NCI-H128 (cell line): Measurements from ENCODE around the gene DPP9.
"Not testable (repeated sequence)": the region's sequence is repeated elsewhere in the genome, so short reads cannot be mapped to it uniquely, and the experiment has no call there.

Source experiments
- DNase-seq: peaks from one replicate; lab custom pipeline; 2025; ENCODE audit not compliant: unreplicated experiment; lab: John Stamatoyannopoulos, UW

Gene DPP9

DNA sequence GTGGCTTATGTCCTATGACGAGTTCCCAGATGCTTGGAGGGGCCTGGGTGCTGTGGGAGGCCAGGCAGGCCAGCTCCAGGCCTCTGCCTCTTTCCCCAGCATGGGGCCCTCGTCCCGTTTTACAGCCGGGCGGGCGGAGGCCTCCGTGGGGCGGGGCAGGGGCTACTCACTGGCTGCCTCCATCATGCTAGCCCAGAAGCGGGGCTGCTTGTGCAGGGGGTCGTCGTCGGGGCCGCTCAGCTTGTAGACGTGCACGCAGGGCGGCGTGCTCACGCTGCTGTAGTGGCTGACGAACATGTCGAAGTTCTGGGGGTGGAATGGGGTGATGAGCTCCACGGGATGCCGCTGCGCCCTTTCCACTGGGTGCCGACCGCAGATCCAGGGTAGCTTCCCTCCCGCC, 35.1 kb downstream of the DPP9 start:
- no peak for DNase-seq

DNA sequence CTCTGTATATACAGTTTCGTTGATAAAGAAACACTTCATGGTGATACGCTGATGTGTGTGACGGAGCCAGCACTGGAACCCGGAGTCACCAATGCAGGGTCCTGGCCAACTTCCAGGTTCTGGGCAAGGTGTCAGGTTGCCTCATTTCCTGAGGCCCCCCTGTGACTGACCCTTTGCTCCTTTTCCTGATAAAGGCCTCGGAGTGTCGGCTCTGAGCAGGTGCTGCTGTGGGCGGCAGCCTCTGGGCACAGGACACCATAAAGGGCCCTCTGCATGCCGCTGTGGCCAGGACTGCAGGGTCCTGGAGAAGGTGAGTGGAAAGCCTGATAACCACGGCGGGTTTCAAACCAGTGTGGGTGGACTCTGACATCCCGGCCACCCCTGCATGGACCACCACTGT, 36.2 kb downstream of the DPP9 start:
- DNase-seq: no peak

DNA sequence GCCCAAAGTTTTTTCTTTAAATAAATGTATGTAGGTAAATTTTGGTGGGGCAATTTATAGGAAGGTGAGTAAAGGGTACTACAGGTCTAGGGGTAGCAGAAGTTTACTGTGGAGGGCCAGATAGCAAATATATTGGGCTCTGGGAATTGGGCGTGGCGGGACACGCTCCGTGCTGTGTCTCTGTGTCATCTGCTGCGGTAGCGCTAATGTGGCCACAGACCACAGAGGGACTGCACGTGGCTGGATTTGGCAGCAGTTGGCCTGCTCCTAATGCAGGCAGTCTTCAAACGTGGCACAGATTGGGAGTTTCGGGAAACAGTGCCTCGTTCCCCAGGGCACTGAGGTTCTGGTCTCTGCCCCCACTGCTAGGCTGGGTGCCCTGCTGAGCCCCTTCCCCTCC, 36.9 kb downstream of the DPP9 start:
- no peak for DNase-seq

DNA sequence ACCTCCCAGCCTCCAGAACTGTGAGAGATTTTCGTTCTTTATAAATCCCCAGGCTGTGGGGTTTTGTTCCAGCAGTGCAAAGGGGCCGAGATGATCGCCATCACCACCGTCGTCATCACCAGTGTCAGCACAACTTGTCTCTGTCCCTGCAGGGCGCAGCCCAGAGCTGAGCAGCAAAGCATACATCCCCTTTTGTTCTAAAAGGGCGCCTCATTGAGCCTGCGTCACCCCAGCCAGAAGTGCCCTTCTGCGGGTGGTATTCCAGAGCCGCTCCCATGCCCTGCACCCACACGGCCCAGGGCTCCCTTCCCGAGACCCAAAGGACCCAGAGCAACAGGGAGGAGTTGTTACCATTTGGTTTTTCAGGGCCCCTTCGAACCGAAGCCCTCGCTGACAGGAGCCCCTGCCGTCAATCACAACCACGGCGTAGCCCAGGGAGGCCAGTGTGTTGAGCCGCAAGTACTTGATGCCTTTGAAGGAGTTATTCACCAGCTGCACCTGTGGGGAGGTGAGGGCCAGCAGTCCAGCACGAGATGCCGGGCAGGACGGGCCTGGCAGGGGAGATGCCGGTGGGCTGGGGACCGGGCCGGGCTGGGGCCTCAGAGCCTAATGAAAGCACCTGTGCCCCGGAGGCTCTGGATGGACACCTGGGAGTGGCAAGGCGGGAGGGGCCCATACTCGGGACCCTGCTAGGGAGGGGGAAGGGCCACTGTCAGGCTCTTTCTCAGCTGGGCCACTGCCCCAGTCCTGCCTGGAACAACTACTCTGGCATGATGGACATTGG, 39.1 kb downstream of the DPP9 start:
- DNase-seq: no peak

DNA sequence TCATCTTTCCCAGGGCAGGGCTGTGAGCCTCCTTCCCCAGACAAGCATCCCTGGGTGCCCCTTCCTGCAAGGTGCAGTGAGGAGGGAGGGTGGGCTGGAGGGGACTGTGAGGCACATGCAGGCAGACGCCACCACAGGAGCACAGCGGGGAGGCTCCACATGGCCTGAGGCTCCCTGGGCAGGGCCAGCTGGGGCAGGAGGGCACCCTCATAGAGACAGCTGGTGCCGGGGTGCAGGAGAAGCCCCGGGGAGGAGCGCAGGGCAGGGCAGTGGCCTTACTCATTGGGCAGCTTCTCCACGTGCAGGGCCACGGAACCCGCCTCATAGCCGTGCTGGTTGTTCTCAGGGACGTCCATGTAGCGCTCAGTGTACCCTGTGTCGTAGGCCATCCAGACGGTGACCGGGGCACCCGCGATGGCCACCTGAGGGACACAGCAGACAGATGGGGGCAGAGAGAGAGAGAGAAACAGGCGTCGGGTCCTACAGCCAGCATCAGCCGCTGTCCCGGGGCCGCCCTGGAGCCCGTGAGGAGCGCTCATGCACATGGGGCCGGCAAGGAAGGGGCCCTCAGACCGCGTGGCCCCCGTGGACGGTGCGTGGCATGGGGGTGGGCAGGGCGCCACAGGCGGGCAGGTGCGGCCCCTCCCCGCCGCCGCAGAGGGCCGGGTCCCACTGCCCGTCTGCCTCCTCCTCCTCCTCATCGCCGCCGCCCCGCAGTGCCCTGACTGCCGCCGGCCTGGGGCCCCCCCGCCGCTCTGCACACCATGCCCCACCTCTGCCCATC, 41.0 kb downstream of the DPP9 start:
- DNase-seq: no peak

DNA sequence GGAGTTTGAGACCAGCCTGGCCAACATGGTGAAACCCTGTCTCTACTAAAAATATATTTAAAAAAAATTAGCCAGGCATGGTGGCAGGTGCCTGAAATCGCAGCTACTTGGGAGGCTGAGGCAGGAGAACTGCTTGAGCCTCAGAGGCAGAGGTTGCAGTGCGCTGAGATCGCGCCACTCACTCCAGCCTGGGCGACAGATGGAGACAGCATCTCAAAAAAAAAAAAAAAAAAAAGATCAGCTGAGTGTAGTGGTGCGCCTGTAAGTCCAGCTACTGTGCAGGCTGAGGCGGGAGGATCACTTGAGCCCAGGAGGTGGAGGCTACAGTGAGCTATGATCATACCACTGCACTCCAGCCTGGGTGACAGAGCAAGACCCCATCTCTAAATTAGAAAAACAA, 43.6 kb downstream of the DPP9 start:
- not testable (repeated sequence) for DNase-seq

DNA sequence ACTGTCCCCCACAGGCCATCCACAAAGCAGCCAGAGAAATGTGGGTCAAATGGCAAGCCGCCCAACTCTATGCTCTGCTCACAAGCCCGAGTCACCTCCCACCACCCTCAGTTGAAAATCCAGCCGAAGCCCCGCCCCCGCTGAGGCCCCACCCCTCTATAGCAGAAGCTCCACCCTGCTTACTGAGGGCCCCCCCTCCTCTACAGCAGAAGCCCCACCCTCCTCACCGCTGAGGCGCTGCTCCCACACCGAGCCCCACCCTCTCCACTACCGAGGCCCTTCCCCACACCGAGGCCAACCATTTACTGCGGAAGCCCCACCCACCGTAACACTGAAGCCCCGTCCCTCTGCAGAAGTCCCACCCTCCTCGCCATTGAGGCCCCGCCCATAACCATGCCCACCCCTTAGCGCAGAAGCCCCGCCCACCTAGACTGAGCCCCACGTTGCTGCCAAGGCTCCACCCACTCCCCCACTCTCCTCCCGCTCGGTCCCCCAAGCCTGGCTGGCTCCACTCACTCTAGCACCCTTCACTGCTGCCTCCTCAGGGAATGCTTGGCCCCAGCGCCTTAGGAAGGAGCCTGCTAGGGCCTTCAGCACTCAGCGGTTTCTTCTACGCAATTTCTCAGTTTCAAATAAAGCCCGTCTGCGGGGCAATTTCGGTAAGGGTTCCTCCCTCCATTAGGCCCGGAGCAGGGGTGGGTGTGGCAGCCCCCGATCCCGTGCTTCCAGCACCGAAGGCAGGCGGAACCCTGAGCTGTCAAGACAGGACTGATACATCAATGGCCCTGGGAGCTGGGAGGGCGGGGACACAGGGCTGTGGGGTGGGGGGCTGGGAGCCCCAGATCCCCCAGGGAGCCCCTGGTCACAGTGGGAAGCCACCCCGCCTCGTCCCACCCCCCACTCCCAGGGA, 44.5 kb downstream of the DPP9 start:
- DNase-seq: no peak

DNA sequence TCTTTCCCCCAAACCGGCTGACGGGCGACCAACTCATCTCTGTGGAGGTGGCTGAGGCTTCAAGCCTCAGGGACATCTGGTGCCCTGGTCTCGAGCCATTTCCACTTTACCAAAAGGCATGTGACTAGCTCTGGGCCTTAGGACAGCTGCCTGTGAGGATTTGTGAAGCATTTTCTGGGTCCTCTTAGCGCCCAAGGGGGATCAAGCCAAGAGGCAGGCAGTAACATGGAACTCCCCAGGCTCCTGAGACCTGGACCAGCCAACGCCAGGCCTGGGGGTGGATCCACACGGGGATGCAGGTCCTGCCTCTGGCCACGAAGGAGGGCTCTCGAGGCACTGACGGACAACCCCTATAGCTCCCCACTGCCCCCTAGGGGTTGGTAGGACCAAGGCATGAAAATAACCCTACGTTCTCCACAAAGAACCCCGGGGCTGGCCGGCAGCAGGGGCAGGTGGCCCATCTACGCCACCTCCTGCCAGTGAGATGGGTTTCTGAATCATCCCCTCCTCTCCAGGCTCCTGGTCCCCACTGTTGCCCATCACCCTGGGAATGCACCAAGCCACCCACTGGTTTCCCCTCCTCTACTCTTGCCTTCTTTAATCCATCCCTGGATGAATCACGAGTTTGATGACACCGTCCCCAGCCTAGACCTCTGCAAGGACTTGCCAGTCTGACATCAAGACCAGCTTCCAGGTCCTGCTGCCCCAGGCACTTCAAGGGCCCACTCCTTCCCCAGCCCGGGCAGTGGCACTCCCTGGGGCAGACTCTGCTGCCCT, 46.5 kb downstream of the DPP9 start:
- DNase-seq: no peak

DNA sequence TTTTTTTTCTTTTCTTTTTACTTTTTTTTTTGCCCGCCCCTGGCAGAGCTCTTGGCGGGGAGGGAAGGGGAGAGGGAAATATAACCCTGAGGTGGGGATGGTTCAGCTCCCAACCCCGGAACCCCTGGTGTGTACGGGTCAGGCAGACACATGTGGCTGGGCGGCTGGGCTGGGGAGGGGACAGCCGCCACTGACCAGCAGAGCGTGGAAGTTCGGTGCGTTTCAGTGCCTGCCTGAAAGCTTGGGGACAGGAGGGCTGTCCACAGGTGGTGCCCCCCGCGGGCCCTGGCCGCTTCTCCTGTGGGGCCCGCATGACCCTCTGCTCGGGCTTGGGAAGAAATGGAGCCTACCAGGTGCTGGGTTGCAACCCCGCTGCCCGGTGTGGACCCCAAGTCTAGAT, 48.3 kb downstream of the DPP9 start:
- no peak for DNase-seq

DNA sequence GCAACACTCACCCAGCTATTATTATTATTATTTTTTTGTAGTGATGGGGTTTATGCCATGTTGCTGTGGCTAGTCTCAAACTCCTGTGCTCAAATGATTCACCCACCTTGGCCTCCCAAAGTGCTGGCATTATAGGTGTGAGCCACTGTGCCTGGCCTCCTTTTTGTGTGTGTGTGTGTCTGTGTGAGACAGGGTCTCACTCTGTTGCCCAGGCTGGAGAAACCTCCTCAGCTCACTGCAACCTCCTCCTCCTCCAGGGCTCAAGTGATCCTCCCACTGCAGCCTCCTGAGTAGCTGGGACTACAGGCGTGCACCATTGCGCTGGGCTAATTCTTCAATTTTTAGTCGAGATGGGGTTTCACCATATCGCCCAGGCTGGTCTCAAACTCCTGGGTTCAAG, 49.9 kb downstream of the DPP9 start:
- no peak for DNase-seq

DNA sequence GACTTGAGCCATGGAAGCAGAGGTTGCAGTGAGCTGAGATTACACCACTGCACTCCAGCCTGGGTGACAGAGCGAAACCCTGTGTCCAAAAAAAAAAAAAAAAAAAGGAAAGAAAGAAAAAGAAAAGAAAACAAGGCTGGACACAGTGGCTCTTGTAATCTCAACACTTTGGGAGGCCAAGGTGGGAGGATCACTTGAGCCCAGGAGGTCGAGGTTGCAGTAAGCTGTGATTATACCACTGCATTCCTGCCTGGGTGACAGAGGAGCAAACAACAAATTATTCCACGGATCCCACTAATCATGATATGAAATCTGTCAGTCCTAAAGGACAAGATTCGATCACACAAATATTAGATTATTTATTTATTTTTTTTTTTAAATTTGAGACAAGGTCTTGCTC, 50.4 kb downstream of the DPP9 start:
- no peak for DNase-seq

DNA sequence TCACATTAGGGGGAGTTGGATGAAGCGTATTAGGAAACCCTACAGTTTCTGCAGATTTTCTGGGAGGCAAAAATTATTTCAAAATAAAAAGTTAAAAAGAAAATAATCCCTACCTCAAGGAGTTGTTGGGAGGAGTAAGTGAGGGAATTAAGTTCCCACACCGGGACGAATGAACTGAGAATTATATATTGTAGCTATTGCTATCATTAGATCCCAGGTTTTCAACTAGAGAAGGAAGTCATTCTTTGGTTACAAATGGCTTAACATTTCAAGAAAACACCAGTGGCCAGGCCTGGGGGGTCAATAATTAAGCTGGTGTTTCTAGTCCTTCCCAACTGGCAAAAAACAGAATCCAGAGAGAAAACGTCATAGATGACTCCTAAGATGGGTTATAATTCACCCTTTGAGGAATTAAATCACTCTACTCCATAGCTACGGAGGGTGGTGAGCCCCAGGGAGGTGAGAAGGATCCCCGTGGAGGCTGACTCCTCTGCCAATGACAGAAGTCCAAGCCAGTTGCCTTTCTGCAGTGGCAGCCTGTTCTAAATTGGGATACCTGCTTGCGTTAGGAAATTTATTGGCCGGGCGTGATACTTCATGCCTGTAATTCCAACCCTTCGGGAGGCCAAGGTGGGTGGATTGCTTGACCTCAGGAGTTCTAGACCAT, 52.3 kb downstream of the DPP9 start:
- no peak for DNase-seq

DNA sequence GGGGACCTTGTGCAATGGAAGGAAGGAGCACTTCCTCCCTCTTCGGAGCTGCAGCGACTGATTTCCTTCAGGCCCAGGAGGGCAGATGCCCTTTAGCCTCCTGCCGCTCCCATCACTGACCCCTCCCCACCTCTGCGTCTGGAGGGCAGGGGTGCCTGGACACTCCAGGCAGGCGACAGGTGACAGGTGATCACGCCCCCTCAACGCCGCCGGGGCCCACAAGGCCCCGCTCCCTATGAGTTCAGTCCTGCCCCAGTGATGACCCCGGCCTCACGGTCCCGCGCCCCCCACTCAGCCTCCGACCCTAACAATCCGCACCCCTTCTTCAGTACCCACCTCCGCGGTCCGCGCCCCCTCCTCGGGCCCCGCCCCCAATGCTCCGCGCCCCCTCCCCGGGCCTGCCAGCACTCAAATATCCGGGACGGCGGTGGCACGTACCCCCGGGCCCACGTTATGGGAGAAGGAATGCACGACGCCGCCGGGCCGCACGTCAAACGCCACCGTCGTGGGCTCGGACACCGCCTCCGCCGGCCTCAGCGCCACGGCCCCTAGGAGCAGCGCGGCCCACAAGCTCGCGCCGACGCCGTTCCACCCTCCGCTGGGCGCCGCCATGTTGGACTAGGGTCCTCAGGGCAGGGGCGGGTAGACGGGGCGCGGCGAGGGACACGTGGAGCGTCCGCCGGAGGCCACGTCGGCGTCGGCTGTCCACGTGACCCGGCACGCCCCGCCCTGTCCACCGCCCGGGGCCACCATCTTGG, 53.7 kb downstream of the DPP9 start, which contains the start of gene MYDGF:
Gene MYDGF (minus strand): TSS at position 620 of the 758 bp plus-strand sequence. CDS start 8 bp downstream, at position 612.
- peak; percentile 63 for DNase-seq

DNA sequence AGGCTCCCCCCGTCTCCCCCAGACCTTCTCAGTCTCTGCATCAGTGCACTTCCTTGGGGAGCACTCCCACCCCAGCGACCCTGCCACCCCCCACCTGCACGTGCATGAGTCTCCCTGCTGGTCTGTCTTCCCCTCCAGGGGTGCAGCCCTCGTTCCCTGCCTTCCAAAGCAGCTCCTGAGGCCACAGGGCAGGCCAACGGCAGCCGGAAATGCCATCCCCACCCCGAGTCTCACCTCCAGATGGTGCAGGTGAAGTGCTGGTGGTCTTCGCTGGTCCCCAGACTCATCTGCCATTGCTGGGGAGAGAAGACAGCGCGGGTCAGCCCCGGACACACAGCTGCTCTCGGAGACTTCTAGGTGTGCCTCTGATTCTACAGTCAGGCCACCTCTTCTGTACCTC, 59.0 kb downstream of the DPP9 start:
- no peak for DNase-seq

DNA sequence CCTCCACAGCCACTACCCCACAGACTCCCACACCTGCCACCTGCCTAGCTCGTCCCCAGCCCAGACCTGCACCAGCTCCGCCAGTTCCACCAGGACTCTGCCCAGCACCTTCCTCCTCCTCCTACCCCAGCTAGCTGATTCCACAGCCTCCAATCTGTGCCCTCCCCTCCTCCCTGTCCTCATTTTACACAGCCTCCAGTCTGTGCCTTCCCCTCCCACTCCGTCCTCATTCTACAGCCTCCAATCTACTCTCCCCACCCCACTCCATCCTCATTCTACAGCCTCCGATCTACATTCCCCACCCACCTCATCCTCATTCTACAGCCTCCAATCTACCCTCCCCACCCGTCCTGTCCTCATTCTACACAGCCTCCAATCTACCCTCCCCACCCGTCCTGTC, 60.8 kb downstream of the DPP9 start:
- no peak for DNase-seq

DNA sequence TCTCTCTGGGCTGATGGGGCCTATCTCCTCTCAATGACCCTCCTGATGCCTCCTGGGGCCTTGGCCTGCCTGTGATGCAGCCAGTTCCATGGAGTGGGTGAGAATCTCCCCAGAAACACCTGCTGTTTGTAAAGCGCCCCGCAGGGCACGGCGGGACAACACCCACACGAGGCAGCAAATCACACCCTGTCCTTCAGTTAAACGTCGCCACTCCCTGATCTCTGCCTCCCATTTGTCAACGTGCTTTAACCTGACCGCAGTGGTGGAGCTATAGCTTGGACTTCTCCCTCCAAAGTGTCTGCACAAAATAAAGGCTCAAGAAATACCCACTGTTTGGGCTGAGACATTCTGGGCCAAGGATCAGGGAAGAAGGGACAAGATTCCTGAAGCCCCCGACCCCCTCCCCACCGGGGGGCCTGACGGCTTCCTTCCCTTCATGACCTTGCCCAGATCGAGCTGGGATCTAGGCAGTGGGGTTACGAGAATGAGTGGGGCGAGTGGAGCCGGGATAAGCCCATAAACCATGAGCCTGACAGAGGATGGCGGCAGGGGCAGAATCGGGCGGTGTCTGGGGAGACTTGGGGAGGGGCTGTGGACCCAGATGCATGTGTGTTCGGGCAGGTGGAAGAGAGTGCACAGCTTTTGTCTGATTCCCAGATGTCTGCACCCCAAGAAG, 61.5 kb downstream of the DPP9 start:
- DNase-seq: no peak

DNA sequence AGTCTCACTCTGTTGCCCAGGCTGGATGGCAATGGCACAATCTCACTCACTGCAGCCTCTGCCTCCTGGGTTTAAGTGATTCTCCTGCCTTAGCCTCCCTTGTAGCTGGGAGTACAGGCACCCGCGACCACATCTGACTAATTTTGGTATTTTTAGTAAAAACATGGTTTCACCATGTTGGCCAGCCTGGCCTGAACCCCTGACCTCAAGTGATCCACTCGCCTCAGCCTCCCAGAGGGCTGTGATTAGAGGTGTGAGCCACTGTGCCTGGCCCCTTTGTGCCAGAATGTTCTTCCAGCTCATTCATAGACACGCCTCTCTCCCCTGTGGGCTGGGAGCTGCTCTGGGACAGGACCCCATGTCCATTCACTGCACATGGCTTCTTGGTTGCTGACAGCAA, 62.6 kb downstream of the DPP9 start:
- DNase-seq: no peak

DNA sequence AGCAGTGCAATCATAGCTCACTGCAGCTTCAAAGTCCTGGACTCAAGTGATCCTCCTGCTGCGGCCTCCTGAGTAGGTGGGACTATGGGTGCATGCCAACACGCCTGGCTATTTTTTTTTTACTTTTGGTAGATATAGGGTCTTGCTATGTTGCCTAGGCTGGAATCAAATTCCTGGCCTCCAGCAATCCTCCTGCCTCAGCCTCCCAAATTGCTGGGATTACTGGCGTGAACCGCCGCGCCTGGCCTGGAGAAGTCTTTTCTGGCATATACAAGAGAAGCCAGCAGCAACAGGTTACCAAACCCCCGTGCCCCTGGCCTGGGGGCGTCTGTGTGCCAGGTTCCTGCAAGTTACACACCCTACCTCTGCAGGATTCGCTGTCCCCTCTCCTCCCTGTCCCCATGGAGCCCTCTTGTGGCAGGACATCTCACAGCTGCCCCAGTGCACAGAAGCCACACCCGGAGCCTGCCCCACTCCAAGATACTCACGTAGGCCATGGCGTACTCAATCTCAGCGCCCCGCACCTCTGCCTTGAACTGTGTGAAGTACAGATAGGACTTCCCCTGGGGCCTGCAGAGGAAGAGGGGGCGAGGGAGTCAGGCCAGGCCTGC, 63.4 kb downstream of the DPP9 start:
- no peak for DNase-seq
